MCF 10A (cell line): ENCODE measurements around the gene UTP11. TPM values are rescaled to one million over a fixed set of nuclear protein-coding genes. Genes with fewer than 3 reads are reported as not detected.
"Not testable (repeated sequence)": the region's sequence is repeated elsewhere in the genome, so short reads cannot be mapped to it uniquely, and the experiment has no call there.

Experiments used
- Bru-seq: library from RNA; stranded (reverse); fragments of 400-500 nt; gene quantifications from one replicate; lab custom pipeline; 2021; lab: Mats Ljungman, UMichigan
- BruChase-seq, 2 experiments: library from RNA; stranded (reverse); fragments of 400-500 nt; gene quantifications; one replicate each; lab custom pipeline; 2021; lab: Mats Ljungman, UMichigan
- BruUV-seq: library from RNA; stranded (reverse); fragments of 400-500 nt; replicated peaks from 2 replicates; lab custom pipeline; 2021; lab: Mats Ljungman, UMichigan
- CTCF ChIA-PET: fragments of 300-600 bp; sonication (Branson Sonifier 250); formaldehyde crosslinking; extraction: SDS; loops from one replicate; lab custom pipeline; 2021; ENCODE audit warnings: antibody characterized with exemption, inconsistent platforms; lab: Yijun Ruan, JAX
- POLR2A ChIA-PET: fragments of 300-600, 350-650 bp; sonication (Branson Sonifier 250); formaldehyde crosslinking; extraction: SDS; loops from one replicate; lab custom pipeline; 2020; ENCODE audit warnings: antibody characterized with exemption, inconsistent platforms; lab: Yijun Ruan, JAX
- DNase-seq: peaks from one replicate; pipeline ENCODE4 v3.0.0-alpha.2; 2018; ENCODE audit not compliant: unreplicated experiment
- H3K27ac Mint-ChIP-seq: one replicate; pipeline ENCODE4 v1.8.0; 2022; ENCODE audit warnings: mild to moderate bottlenecking, low read depth, mixed read lengths; ENCODE audit not compliant: unreplicated experiment
- H3K27me3 Mint-ChIP-seq: one replicate; pipeline ENCODE4 v1.8.0; 2022; ENCODE audit warnings: mixed read lengths; ENCODE audit not compliant: insufficient read depth, unreplicated experiment
- H3K36me3 Mint-ChIP-seq: one replicate; pipeline ENCODE4 v1.8.0; 2022; ENCODE audit warnings: mild to moderate bottlenecking, moderate library complexity, mixed read lengths; ENCODE audit not compliant: insufficient read depth, unreplicated experiment
- H3K4me1 Mint-ChIP-seq: one replicate; pipeline ENCODE4 v1.8.0; 2022; ENCODE audit warnings: mixed read lengths; ENCODE audit not compliant: insufficient read depth, unreplicated experiment
- H3K4me3 Mint-ChIP-seq: one replicate; pipeline ENCODE4 v1.8.0; 2022; ENCODE audit warnings: mild to moderate bottlenecking, moderate library complexity, mixed read lengths; ENCODE audit not compliant: unreplicated experiment
- H3K9me3 Mint-ChIP-seq: one replicate; pipeline ENCODE4 v1.8.0; 2022; ENCODE audit warnings: mixed read lengths; ENCODE audit not compliant: unreplicated experiment
- intact Hi-C: fragments of 100-400 bp; cut with micrococcal nuclease; formaldehyde crosslinking; loops from 2 replicates; pipeline ENCODE4 v1.14.1; 2022
- long read RNA-seq: library from polyadenylated mRNA; stranded (forward); transcript quantifications from one replicate; pipeline ENCODE4 v2.0.0, GENCODE V29; 2022
- total RNA-seq: library from RNA; stranded (reverse); gene quantifications from 2 replicates; pipeline ENCODE4 v1.2.3, GENCODE V29; 2022
- TF ChIP-seq, protein P1 (sequence below): fragments of 200-600 bp; IDR thresholded peaks from one replicate; pipeline ENCODE4 v1.8.0; 2022; ENCODE audit warnings: antibody characterized with exemption, mild to moderate bottlenecking; ENCODE audit not compliant: unreplicated experiment

UTP11 gene, protein sequence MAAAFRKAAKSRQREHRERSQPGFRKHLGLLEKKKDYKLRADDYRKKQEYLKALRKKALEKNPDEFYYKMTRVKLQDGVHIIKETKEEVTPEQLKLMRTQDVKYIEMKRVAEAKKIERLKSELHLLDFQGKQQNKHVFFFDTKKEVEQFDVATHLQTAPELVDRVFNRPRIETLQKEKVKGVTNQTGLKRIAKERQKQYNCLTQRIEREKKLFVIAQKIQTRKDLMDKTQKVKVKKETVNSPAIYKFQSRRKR
- total RNA-seq (66.5 and 70.3 TPM in 2 replicates), Bru-seq, nascent RNA (percentile 93 among the genes with signal in this experiment), BruChase-seq, experiment 1, labeled RNA remaining after a 6-hour chase (percentile 98 among the genes with signal in this experiment), BruChase-seq, experiment 2, labeled RNA remaining after a 2-hour chase (percentile 96 among the genes with signal in this experiment)
- long read RNA-seq, transcript UTP11-201 (8 exons, 2,019 nt), result major isoform, 240 of 253 reads
- long read RNA-seq, partial matches to known transcripts, result 2 of 253 reads
- long read RNA-seq, other reads (novel, unspliced or antisense), result 10 of 253 reads

DNA sequence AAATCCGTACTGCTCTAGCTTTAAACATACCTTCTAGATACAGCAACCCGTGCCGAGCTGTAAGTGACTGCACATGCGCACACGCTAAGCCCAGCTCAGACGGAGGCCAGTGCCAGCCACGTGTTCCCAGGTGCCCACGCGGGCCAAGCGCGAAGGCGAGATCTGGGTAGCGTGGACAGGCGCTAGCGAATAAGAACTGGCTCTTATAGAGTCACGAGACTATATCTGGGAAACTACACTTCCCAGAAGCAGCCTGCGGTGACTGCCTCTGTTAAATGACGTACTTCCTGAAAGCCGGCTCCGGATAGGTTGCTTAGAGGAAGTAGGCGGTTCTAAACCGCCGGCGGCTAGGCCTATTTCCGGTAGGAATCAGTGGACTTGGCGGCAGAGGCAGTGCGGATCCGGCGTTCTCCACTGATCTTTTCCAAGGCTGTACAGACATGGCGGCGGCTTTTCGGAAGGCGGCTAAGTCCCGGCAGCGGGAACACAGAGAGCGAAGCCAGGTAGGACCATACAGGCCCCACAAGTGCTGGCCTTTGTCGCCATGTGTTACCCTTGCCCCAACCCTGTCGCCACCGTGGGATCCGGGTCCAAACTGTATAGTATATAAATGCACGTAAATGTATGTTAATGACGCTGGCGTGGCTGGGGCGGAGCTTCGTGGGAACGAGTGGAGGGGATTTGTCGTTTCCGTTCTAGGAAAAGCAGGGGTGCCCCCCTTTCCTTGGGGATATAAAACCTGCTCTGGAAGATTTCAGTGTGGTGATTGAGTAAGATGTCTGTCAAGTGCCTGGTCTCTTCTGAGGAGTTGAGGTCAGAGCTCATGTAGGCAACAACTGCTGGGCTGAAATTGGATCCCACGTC is at the start of gene UTP11:
Gene UTP11 (plus strand): TSS at position 372 of the 864 bp plus-strand sequence. CDS start 69 bp downstream, at position 441.
- DNase-seq, result peak; percentile 100
- TF ChIP-seq, protein P1, sequence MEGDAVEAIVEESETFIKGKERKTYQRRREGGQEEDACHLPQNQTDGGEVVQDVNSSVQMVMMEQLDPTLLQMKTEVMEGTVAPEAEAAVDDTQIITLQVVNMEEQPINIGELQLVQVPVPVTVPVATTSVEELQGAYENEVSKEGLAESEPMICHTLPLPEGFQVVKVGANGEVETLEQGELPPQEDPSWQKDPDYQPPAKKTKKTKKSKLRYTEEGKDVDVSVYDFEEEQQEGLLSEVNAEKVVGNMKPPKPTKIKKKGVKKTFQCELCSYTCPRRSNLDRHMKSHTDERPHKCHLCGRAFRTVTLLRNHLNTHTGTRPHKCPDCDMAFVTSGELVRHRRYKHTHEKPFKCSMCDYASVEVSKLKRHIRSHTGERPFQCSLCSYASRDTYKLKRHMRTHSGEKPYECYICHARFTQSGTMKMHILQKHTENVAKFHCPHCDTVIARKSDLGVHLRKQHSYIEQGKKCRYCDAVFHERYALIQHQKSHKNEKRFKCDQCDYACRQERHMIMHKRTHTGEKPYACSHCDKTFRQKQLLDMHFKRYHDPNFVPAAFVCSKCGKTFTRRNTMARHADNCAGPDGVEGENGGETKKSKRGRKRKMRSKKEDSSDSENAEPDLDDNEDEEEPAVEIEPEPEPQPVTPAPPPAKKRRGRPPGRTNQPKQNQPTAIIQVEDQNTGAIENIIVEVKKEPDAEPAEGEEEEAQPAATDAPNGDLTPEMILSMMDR, result no peak
- intact Hi-C loops, result no loop called here
- BruUV-seq, result TSS peak; percentile 63
- H3K4me1 Mint-ChIP-seq, result peaks cover 20% of the 10 kb centered on the region
- ChIA-PET POLR2A (interaction anchor here (0.6 to 4.8 kb wide), 19 partner anchors 11 to 1549 kb away, joined by 3 to 42 read pairs (median 4); partner anchors contain the start of genes MRPS15, MTF1, MYCBP and NDUFS5), CTCF (interaction anchor here (0.6 to 8.9 kb wide), 15 partner anchors 8 to 824 kb away, joined by 3 to 58 read pairs (median 4); partner anchors contain the start of gene SF3A3)
- H3K9me3 Mint-ChIP-seq, result no peaks in the 10 kb centered on the region
- peak within 1 kb of the TSS; percentile 99 for H3K27ac Mint-ChIP-seq
- peaks cover 36% of the 10 kb centered on the region for H3K36me3 Mint-ChIP-seq
- H3K27me3 Mint-ChIP-seq, result no peaks in the 10 kb centered on the region
- H3K4me3 Mint-ChIP-seq, result peak within 1 kb of the TSS; percentile 97

DNA sequence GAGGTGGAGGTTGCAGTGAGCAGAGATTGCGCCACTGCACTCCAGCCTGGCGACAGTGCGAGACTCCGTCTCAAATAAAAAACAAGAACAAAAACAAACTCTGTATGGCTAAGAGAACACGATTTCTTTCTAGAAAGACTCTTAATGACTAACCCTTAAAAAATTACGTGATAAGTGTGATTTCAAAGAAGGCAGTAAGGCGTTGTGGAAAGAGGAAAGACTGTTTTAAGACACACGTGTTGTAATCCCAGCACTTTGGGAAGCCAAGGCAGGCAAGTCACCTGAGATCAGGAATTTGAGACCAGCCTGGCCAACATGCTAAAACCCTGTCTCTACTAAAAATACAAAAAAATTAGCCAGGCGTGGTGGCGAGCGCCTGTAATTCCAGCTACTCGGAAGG is 48.4 kb upstream of the UTP11 start:
- H3K4me3 Mint-ChIP-seq, H3K9me3 Mint-ChIP-seq, BruUV-seq, intact Hi-C loops, H3K4me1 Mint-ChIP-seq, H3K27ac Mint-ChIP-seq, DNase-seq, H3K27me3 Mint-ChIP-seq, POLR2A ChIA-PET: not testable (repeated sequence)
- H3K36me3 Mint-ChIP-seq, result peaks cover 99% of the 10 kb centered on the region
- CTCF ChIA-PET, result interaction anchor here (0.7 kb wide), 1 partner anchor 27 kb away, joined by 3 read pairs; no protein-coding TSS in a partner anchor

DNA sequence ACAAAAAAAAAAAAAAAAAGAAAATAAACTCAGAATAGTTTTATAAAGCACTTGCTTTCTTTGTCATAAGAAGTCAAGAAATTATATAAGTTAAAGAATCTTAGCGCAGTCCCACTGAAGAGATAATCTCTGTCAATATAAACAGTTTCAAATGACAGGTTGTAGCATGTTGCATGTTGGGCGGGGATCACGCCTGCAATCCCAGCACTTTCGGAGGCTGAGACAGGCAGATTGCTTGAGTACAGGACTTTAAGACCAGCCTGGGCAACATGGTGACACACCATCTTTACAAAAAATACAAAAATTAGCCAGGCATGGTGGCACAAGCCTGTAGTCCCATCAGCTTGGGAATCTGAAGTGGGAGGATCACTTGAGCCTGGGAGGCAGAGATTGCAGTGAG is 47.2 kb upstream of the UTP11 start:
- H3K27ac Mint-ChIP-seq, result no peak overlapping the region
- TF ChIP-seq, protein P1, result no peak
- H3K9me3 Mint-ChIP-seq, result no peaks in the 10 kb centered on the region
- CTCF ChIA-PET, result no interaction called here
- no peak overlapping the region for H3K4me3 Mint-ChIP-seq
- no peak for DNase-seq
- POLR2A ChIA-PET, result interaction anchor here (1.1 kb wide), 1 partner anchor 157 kb away, joined by 3 read pairs; the partner anchor contains the start of genes C1orf122 and YRDC
- no peaks in the 10 kb centered on the region for H3K27me3 Mint-ChIP-seq
- no peaks in the 10 kb centered on the region for H3K4me1 Mint-ChIP-seq
- peaks cover 99% of the 10 kb centered on the region for H3K36me3 Mint-ChIP-seq
- BruUV-seq, result no TSS peak
- intact Hi-C loops, result no loop called here

DNA sequence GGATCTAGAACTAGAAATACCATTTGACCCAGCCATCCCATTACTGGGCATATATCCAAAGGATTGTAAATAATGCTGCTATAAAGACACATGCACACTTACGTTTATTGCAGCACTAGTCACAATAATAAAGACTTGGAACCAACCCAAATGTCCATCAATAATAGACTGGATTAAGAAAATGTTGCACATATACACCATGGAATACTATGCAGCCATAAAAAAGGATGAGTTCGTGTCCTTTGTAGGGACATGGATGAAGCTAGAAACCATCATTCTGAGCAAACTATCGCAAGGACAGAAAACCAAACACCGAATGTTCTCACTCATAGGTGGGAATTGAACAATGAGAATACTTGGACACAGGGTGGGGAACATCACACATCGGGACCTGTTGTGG is 38.9 kb upstream of the UTP11 start:
- BruUV-seq, H3K4me1 Mint-ChIP-seq, DNase-seq, H3K27ac Mint-ChIP-seq, H3K27me3 Mint-ChIP-seq, H3K4me3 Mint-ChIP-seq, H3K9me3 Mint-ChIP-seq, CTCF ChIA-PET: not testable (repeated sequence)
- POLR2A ChIA-PET, result interaction anchor here (0.6 kb wide), 1 partner anchor 284 kb away, joined by 3 read pairs; no protein-coding TSS in a partner anchor
- H3K36me3 Mint-ChIP-seq, result peaks cover 97% of the 10 kb centered on the region
- intact Hi-C loops, result loop anchor here (10.0 kb wide), 1 partner anchor 159 kb away; no protein-coding TSS in a partner anchor
